Activated CD8-positive, alpha-beta T cell treated with anti-CD3 and anti-CD28 coated beads for 36 hours (primary cell): ENCODE data around the gene FATE1. TPM values are rescaled to one million over a fixed set of nuclear protein-coding genes. Genes with fewer than 3 reads are reported as not detected.

Source experiments
- ATAC-seq: fragments of 200-7000 bp; cut with Tn5 transposase; one replicate; pipeline ENCODE4 v1.10.0; 2021; ENCODE audit warnings: mild to moderate bottlenecking, moderate library complexity
- CTCF ChIA-PET: fragments of 350-600 bp; sonication (Branson Sonifier 250); formaldehyde crosslinking; loops from one replicate; lab custom pipeline; 2021; ENCODE audit warnings: antibody characterized with exemption; lab: Charles Lee
- POLR2A ChIA-PET: fragments of 350-600 bp; sonication (Branson Sonifier 250); formaldehyde crosslinking; loops from one replicate; lab custom pipeline; 2021; ENCODE audit warnings: antibody characterized with exemption; lab: Charles Lee
- DNase-seq: peaks from one replicate; pipeline ENCODE4 v3.0.0-alpha.2; 2020
- H3K27ac Mint-ChIP-seq: one replicate; pipeline ENCODE4 v1.8.0; 2021; ENCODE audit warnings: mild to moderate bottlenecking, mixed read lengths
- H3K27me3 Mint-ChIP-seq: one replicate; pipeline ENCODE4 v1.8.0; 2021; ENCODE audit warnings: mixed read lengths
- H3K36me3 Mint-ChIP-seq: one replicate; pipeline ENCODE4 v1.8.0; 2021; ENCODE audit warnings: low read depth, mixed read lengths
- H3K4me1 Mint-ChIP-seq: one replicate; pipeline ENCODE4 v1.8.0; 2021; ENCODE audit warnings: low read depth, mixed read lengths
- H3K4me3 Mint-ChIP-seq: one replicate; pipeline ENCODE4 v1.8.0; 2021; ENCODE audit warnings: mild to moderate bottlenecking, moderate library complexity, mixed read lengths
- H3K9me3 Mint-ChIP-seq: one replicate; pipeline ENCODE4 v1.8.0; 2021; ENCODE audit warnings: mixed read lengths
- CTCF ChIP-seq: fragments of 200-600 bp; IDR thresholded peaks from one replicate; pipeline ENCODE4 v1.8.0; 2022; ENCODE audit warnings: antibody characterized with exemption, mild to moderate bottlenecking
- intact Hi-C: fragments of 100-400 bp; cut with micrococcal nuclease; formaldehyde crosslinking; loops from one replicate; pipeline ENCODE4 v1.10.0; 2022
- total RNA-seq, 2 experiments: library from RNA; stranded (reverse); gene quantifications; one replicate each; pipeline ENCODE4 v1.2.3, GENCODE V29; 2021

The FATE1 gene
- total RNA-seq, 2 experiments from 2014 or later, result not detected

GRCh38 chrX:151700581-151700980 is 15.3 kb upstream of the FATE1 start:
- H3K9me3 Mint-ChIP-seq, result no peaks in the 10 kb centered on the region
- intact Hi-C loops, result no loop called here
- H3K4me3 Mint-ChIP-seq, result no peak overlapping the region
- H3K4me1 Mint-ChIP-seq, result no peaks in the 10 kb centered on the region
- ChIA-PET CTCF (no interaction called here), POLR2A (no interaction called here)
- TF ChIP-seq CTCF, result no peak
- no peak overlapping the region for H3K27ac Mint-ChIP-seq
- DNase-seq (no peak), ATAC-seq (no peak)
- H3K27me3 Mint-ChIP-seq, result peaks cover 9% of the 10 kb centered on the region
- no peaks in the 10 kb centered on the region for H3K36me3 Mint-ChIP-seq

GRCh38 chrX:151701071-151701470 is 14.8 kb upstream of the FATE1 start:
- no peaks in the 10 kb centered on the region for H3K36me3 Mint-ChIP-seq
- DNase-seq (no peak), ATAC-seq (no peak)
- intact Hi-C loops, result no loop called here
- ChIA-PET CTCF (no interaction called here), POLR2A (no interaction called here)
- H3K4me1 Mint-ChIP-seq, result no peaks in the 10 kb centered on the region
- H3K27ac Mint-ChIP-seq, result no peak overlapping the region
- no peaks in the 10 kb centered on the region for H3K9me3 Mint-ChIP-seq
- peaks cover 5% of the 10 kb centered on the region for H3K27me3 Mint-ChIP-seq
- H3K4me3 Mint-ChIP-seq, result no peak overlapping the region
- no peak for TF ChIP-seq CTCF

- POLR2A ChIA-PET, result no interaction called here
- H3K27me3 Mint-ChIP-seq, result peaks cover 3% of the 10 kb centered on the region
- DNase-seq, result no peak
- no peaks in the 10 kb centered on the region for H3K9me3 Mint-ChIP-seq
- intact Hi-C loops, result no loop called here
- CTCF ChIA-PET, result no interaction called here
- H3K36me3 Mint-ChIP-seq, result no peaks in the 10 kb centered on the region
- no peaks in the 10 kb centered on the region for H3K4me1 Mint-ChIP-seq
- no peak for TF ChIP-seq CTCF
- ATAC-seq, result no peak
- H3K4me3 Mint-ChIP-seq, result no peak overlapping the region
- H3K27ac Mint-ChIP-seq, result no peak overlapping the region
Measured at GRCh38 chrX:151701531-151701930, 14.3 kb upstream of the FATE1 start.

- intact Hi-C loops, result no loop called here
- Mint-ChIP-seq H3K36me3 (no peaks in the 10 kb centered on the region), H3K27me3 (peaks cover 3% of the 10 kb centered on the region), H3K4me1 (no peaks in the 10 kb centered on the region), H3K27ac (no peak overlapping the region), H3K4me3 (no peak overlapping the region), H3K9me3 (no peaks in the 10 kb centered on the region)
- ATAC-seq, result no peak
- POLR2A ChIA-PET, result no interaction called here
- CTCF ChIA-PET, result no interaction called here
- DNase-seq, result no peak
- no peak for TF ChIP-seq CTCF
Measured at GRCh38 chrX:151702026-151702714, 13.7 kb upstream of the FATE1 start.

- Mint-ChIP-seq H3K36me3 (no peaks in the 10 kb centered on the region), H3K4me1 (no peaks in the 10 kb centered on the region), H3K27ac (no peak overlapping the region), H3K4me3 (no peak overlapping the region), H3K27me3 (no peaks in the 10 kb centered on the region), H3K9me3 (no peaks in the 10 kb centered on the region)
- ChIA-PET POLR2A (no interaction called here), CTCF (no interaction called here)
- ATAC-seq, result no peak
- DNase-seq, result no peak
- intact Hi-C loops, result no loop called here
- TF ChIP-seq CTCF, result no peak
Measured at GRCh38 chrX:151702741-151703340, 13.0 kb upstream of the FATE1 start.
